Chondrocyte (in vitro differentiated cells): Measurements from ENCODE around the gene RUNX1. TPM values are rescaled to one million over a fixed set of nuclear protein-coding genes. Genes with fewer than 3 reads are reported as not detected.

ENCODE experiments used
- DNase-seq: peaks from one replicate; pipeline ENCODE4 v3.0.0; 2021; ENCODE audit warnings: mixed read lengths, low spot score
- H3K27ac Mint-ChIP-seq: one replicate; pipeline ENCODE4 v1.8.0; 2021; ENCODE audit warnings: mild to moderate bottlenecking, moderate library complexity, mixed read lengths; ENCODE audit not compliant: unreplicated experiment
- H3K27me3 Mint-ChIP-seq: 2 replicates; pipeline ENCODE4 v1.8.0; 2021; ENCODE audit warnings: low read depth, mixed read lengths
- H3K36me3 Mint-ChIP-seq: 2 replicates; pipeline ENCODE4 v1.8.0; 2021; ENCODE audit warnings: low read depth, mixed read lengths
- H3K4me1 Mint-ChIP-seq: 2 replicates; pipeline ENCODE4 v1.8.0; 2021; ENCODE audit warnings: low read depth, mild to moderate bottlenecking, mixed read lengths
- H3K4me3 Mint-ChIP-seq: one replicate; pipeline ENCODE4 v1.8.0; 2021; ENCODE audit warnings: mild to moderate bottlenecking, moderate library complexity, mixed read lengths; ENCODE audit not compliant: unreplicated experiment
- H3K9me3 Mint-ChIP-seq: 2 replicates; pipeline ENCODE4 v1.8.0; 2021; ENCODE audit warnings: low read depth, mixed read lengths
- CTCF ChIP-seq: fragments of 200-600 bp; sonication (generic); IDR thresholded peaks from 2 replicates; pipeline ENCODE4 v1.5.0; 2021; ENCODE audit warnings: antibody characterized with exemption, mild to moderate bottlenecking, moderate library complexity
- total RNA-seq: library from RNA; stranded (reverse); gene quantifications from 3 replicates; pipeline ENCODE4 v1.2.1, GENCODE V29; 2021

Gene RUNX1
- total RNA-seq, 1 donor from 2014 or later, result 37.9 TPM

- Mint-ChIP-seq H3K27ac (peak overlapping the region; percentile 95), H3K36me3 (peaks cover under 1% of the 10 kb centered on the region), H3K4me3 (peak overlapping the region; percentile 74), H3K9me3 (no peaks in the 10 kb centered on the region), H3K27me3 (no peaks in the 10 kb centered on the region), H3K4me1 (peaks cover 64% of the 10 kb centered on the region)
- DNase-seq, result no peak
- TF ChIP-seq CTCF, result no peak
Measured at GRCh38 chr21:35048183-35048601, 910 bp downstream of the RUNX1 start.

- Mint-ChIP-seq H3K36me3 (peaks cover 4% of the 10 kb centered on the region), H3K4me3 (peak overlapping the region; percentile 74), H3K27me3 (no peaks in the 10 kb centered on the region), H3K27ac (peak overlapping the region; percentile 95), H3K4me1 (peaks cover 56% of the 10 kb centered on the region), H3K9me3 (no peaks in the 10 kb centered on the region)
- TF ChIP-seq CTCF, result no peak
- no peak for DNase-seq
Measured at GRCh38 chr21:35046880-35047229, 2.2 kb downstream of the RUNX1 start.

GRCh38 chr21:35046263-35046624, 2.9 kb downstream of the RUNX1 start:
- no peaks in the 10 kb centered on the region for H3K9me3 Mint-ChIP-seq
- H3K36me3 Mint-ChIP-seq, result peaks cover 4% of the 10 kb centered on the region
- no peak for DNase-seq
- H3K4me1 Mint-ChIP-seq, result peaks cover 56% of the 10 kb centered on the region
- H3K27ac Mint-ChIP-seq, result no peak overlapping the region
- no peaks in the 10 kb centered on the region for H3K27me3 Mint-ChIP-seq
- no peak for TF ChIP-seq CTCF
- no peak overlapping the region for H3K4me3 Mint-ChIP-seq

- H3K27me3 Mint-ChIP-seq, result no peaks in the 10 kb centered on the region
- H3K9me3 Mint-ChIP-seq, result no peaks in the 10 kb centered on the region
- no peak for DNase-seq
- peaks cover 4% of the 10 kb centered on the region for H3K36me3 Mint-ChIP-seq
- no peak for TF ChIP-seq CTCF
- H3K4me3 Mint-ChIP-seq, result no peak overlapping the region
- H3K4me1 Mint-ChIP-seq, result peaks cover 56% of the 10 kb centered on the region
- no peak overlapping the region for H3K27ac Mint-ChIP-seq
Measured at GRCh38 chr21:35045542-35046262, 3.4 kb downstream of the RUNX1 start.

- TF ChIP-seq CTCF, result no peak
- Mint-ChIP-seq H3K36me3 (peaks cover 4% of the 10 kb centered on the region), H3K27ac (no peak overlapping the region), H3K9me3 (no peaks in the 10 kb centered on the region), H3K4me1 (peaks cover 50% of the 10 kb centered on the region), H3K4me3 (no peak overlapping the region), H3K27me3 (no peaks in the 10 kb centered on the region)
- DNase-seq, result no peak
Measured at GRCh38 chr21:35044770-35045541, 4.1 kb downstream of the RUNX1 start.
